HepG2 (cell line): ENCODE data around the gene EPHA6. TPM values are rescaled to one million over a fixed set of nuclear protein-coding genes. Genes with fewer than 3 reads are reported as not detected.

Experiments used
- ATAC-seq: fragments of 200-7000 bp; cut with Tn5 transposase; 3 replicates; pipeline ENCODE4 v1.9.1; 2020; ENCODE audit warnings: mild to moderate bottlenecking, moderate library complexity
- BruUV-seq: library from RNA; stranded (reverse); fragments of 400-500 nt; replicated peaks from 2 replicates; lab custom pipeline; 2021; lab: Mats Ljungman, UMichigan
- CTCF ChIA-PET: fragments of 300-600 bp; formaldehyde crosslinking; extraction: SDS; loops from one replicate; lab custom pipeline; 2021; ENCODE audit warnings: low total read pairs, inconsistent platforms, low intra/inter-chr PET ratio; lab: Yijun Ruan, JAX
- POLR2A ChIA-PET: fragments of 350-600 bp; sonication (Branson Sonifier 250); formaldehyde crosslinking; loops from one replicate; lab custom pipeline; 2020; ENCODE audit warnings: antibody characterized with exemption, inconsistent platforms; lab: Yijun Ruan, JAX
- DNase-seq: peaks from one replicate; pipeline ENCODE4 v3.0.0-alpha.2; 2015; ENCODE audit warnings: low spot score
- FAIRE-seq: peaks from 3 replicates; lab custom pipeline; 2011; peaks lifted over from hg19 to GRCh38; lab: Jason Lieb, UNC
- H2AFZ ChIP-seq: one replicate; pipeline ENCODE4 v1.6.1; 2011; ENCODE audit warnings: low read length, inconsistent platforms
- H3K27ac ChIP-seq: fragments of 300-600 bp; 3 replicates; pipeline ENCODE4 v1.8.0; 2011; ENCODE audit warnings: mixed run types, mild to moderate bottlenecking, mixed read lengths, low read length, inconsistent platforms; ENCODE audit not compliant: insufficient read depth; ENCODE audit errors: extremely low read length
- H3K27me3 ChIP-seq, 2 experiments: fragments of 200-600 bp in 1 of 2; 2 replicates in 1 of 2; 3 replicates in 1 of 2; pipeline versions ENCODE4 v1.6.0 to v1.8.0; 2011; ENCODE audit warnings: low read length in 2 of 2, mild to moderate bottlenecking in 2 of 2, moderate library complexity in 2 of 2, inconsistent platforms in 1 of 2; ENCODE audit not compliant: insufficient read depth in 2 of 2, control insufficient read depth in 1 of 2
- H3K36me3 ChIP-seq, 2 experiments: fragments of 200-600 bp in 1 of 2; replicated peaks in 1 of 2; 2 replicates in 1 of 2; 3 replicates in 1 of 2; pipeline versions ENCODE4 v1.5.1 to v1.8.0; 2011; ENCODE audit warnings: low read length in 2 of 2, inconsistent platforms in 1 of 2; ENCODE audit not compliant: insufficient read depth in 2 of 2, control insufficient read depth in 1 of 2
- H3K4me1 ChIP-seq: 2 replicates; pipeline ENCODE4 v1.5.1; 2012; ENCODE audit warnings: low read length, inconsistent platforms; ENCODE audit not compliant: insufficient read depth
- H3K4me2 ChIP-seq: 2 replicates; pipeline ENCODE4 v1.6.0; 2011; ENCODE audit warnings: low read depth, low read length, inconsistent platforms
- H3K4me3 ChIP-seq, 3 experiments: fragments of 200-600 bp in 1 of 3; sonication (generic), shearing (Covaris generic) in 1 of 3; replicated peaks in 1 of 3; 2 replicates each; pipeline ENCODE4 v1.5.1; 2011 to 2016; ENCODE audit warnings: low read length in 3 of 3, inconsistent platforms in 2 of 3, low read depth in 2 of 3, mild to moderate bottlenecking in 2 of 3, control low read depth in 1 of 3, mixed read lengths in 1 of 3; ENCODE audit not compliant: insufficient read depth in 1 of 3
- H3K79me2 ChIP-seq: one replicate; pipeline ENCODE4 v1.6.1; 2011; ENCODE audit warnings: low read length, inconsistent platforms; ENCODE audit not compliant: insufficient read depth
- H3K9ac ChIP-seq: 2 replicates; pipeline ENCODE4 v1.6.0; 2011; ENCODE audit warnings: mild to moderate bottlenecking, low read depth, low read length, inconsistent platforms; ENCODE audit not compliant: insufficient read depth
- H3K9me3 ChIP-seq: 2 replicates; pipeline ENCODE4 v1.5.1; 2012; ENCODE audit warnings: mild to moderate bottlenecking, low read length
- H4K20me1 ChIP-seq: 2 replicates; pipeline ENCODE4 v1.6.0; 2011; ENCODE audit warnings: inconsistent platforms, mild to moderate bottlenecking, low read length, moderate library complexity; ENCODE audit not compliant: insufficient read depth
- ARNTL ChIP-seq: sonication (generic); formaldehyde crosslinking; IDR thresholded peaks from 2 replicates; pipeline ENCODE4 v1.4.0; 2020; ENCODE audit warnings: mild to moderate bottlenecking, missing genetic modification reagents
- CBFB ChIP-seq: sonication (generic); formaldehyde crosslinking; IDR thresholded peaks from 2 replicates; pipeline ENCODE4 v1.4.0; 2020; ENCODE audit warnings: missing genetic modification reagents
- CENPT ChIP-seq: sonication (generic); formaldehyde crosslinking; IDR thresholded peaks from 2 replicates; pipeline ENCODE4 v1.8.0; 2022; ENCODE audit warnings: low read depth, mild to moderate bottlenecking, moderate library complexity, missing genetic modification reagents
- JUN ChIP-seq: sonication (generic); formaldehyde crosslinking; IDR thresholded peaks from 2 replicates; pipeline ENCODE4 v1.4.0; 2020; ENCODE audit warnings: mild to moderate bottlenecking, missing genetic modification reagents
- PAX8 ChIP-seq: sonication (generic); formaldehyde crosslinking; IDR thresholded peaks from 2 replicates; pipeline ENCODE4 v1.8.0; 2022; ENCODE audit warnings: mild to moderate bottlenecking, missing genetic modification reagents, borderline replicate concordance
- RBAK ChIP-seq: sonication (generic); formaldehyde crosslinking; IDR thresholded peaks from 2 replicates; pipeline ENCODE4 v1.5.1; 2020; ENCODE audit warnings: mild to moderate bottlenecking, missing genetic modification reagents
- RFX3 ChIP-seq: IDR thresholded peaks from 2 replicates; pipeline ENCODE4 v1.6.1; 2016; ENCODE audit warnings: missing biosample characterization, missing genetic modification reagents
- RFX5 ChIP-seq: IDR thresholded peaks from 2 replicates; pipeline ENCODE4 v1.6.1; 2011; ENCODE audit warnings: low read depth, low read length, improper control_type of control experiment
- TEAD3 ChIP-seq: optimal IDR thresholded peaks from 2 replicates; pipeline ENCODE3; 2016; ENCODE audit warnings: borderline replicate concordance
- THAP7 ChIP-seq: sonication (generic); formaldehyde crosslinking; IDR thresholded peaks from 2 replicates; pipeline ENCODE4 v1.8.1; 2023; ENCODE audit warnings: mild to moderate bottlenecking, missing genetic modification reagents
- UBTF ChIP-seq: sonication (generic); formaldehyde crosslinking; IDR thresholded peaks from 2 replicates; pipeline ENCODE4 v1.4.0; 2020; ENCODE audit warnings: mild to moderate bottlenecking, missing genetic modification reagents
- ZBTB42 ChIP-seq: sonication (generic); formaldehyde crosslinking; IDR thresholded peaks from 2 replicates; pipeline ENCODE4 v1.5.0; 2020; ENCODE audit warnings: mild to moderate bottlenecking, missing genetic modification reagents
- ZNF430 ChIP-seq: sonication (generic); formaldehyde crosslinking; IDR thresholded peaks from 2 replicates; pipeline ENCODE4 v1.9.0; 2021; ENCODE audit warnings: mild to moderate bottlenecking, missing genetic modification reagents
- ZNF460 ChIP-seq: sonication (generic); formaldehyde crosslinking; IDR thresholded peaks from 2 replicates; pipeline ENCODE4 v1.5.1; 2020; ENCODE audit warnings: missing genetic modification reagents, mild to moderate bottlenecking, borderline replicate concordance
- ZNF501 ChIP-seq: sonication (generic); formaldehyde crosslinking; IDR thresholded peaks from 2 replicates; pipeline ENCODE4 v1.5.1; 2020; ENCODE audit warnings: mild to moderate bottlenecking, moderate library complexity, missing genetic modification reagents
- ZNF552 ChIP-seq: sonication (generic); formaldehyde crosslinking; IDR thresholded peaks from 2 replicates; pipeline ENCODE4 v1.9.0; 2022; ENCODE audit warnings: missing genetic modification reagents, mild to moderate bottlenecking, borderline replicate concordance
- ZNF589 ChIP-seq: sonication (generic); formaldehyde crosslinking; conservative IDR thresholded peaks from 2 replicates; pipeline ENCODE4 v1.8.0; 2022; ENCODE audit warnings: mild to moderate bottlenecking, moderate library complexity, missing genetic modification reagents
- ZNF691 ChIP-seq: sonication (generic); formaldehyde crosslinking; IDR thresholded peaks from 2 replicates; pipeline ENCODE4 v1.4.0; 2020; ENCODE audit warnings: missing genetic modification reagents, low read depth, mild to moderate bottlenecking, borderline replicate concordance
- ZNF776 ChIP-seq: sonication (generic); formaldehyde crosslinking; IDR thresholded peaks from 2 replicates; pipeline ENCODE4 v1.4.0; 2020; ENCODE audit warnings: mild to moderate bottlenecking, missing genetic modification reagents
- ZSCAN30 ChIP-seq: sonication (generic); formaldehyde crosslinking; IDR thresholded peaks from 2 replicates; pipeline ENCODE4 v1.5.0; 2020; ENCODE audit warnings: mild to moderate bottlenecking, missing genetic modification reagents
- in situ Hi-C: cut with HindIII; loops from 2 replicates; pipeline ENCODE4 v1.10.0; 2017; ENCODE audit warnings: low pct_unique_long_range_greater_than_20kb; ENCODE audit not compliant: extremely low pct_ligation_motif_present
- intact Hi-C: fragments of 100-400 bp; cut with micrococcal nuclease; formaldehyde crosslinking; loops from one replicate; pipeline ENCODE4 v1.10.0; 2022; ENCODE audit not compliant: unreplicated experiment
- polyA plus RNA-seq, 8 experiments: library from polyadenylated mRNA; depleted of rRNA in 3 of 8; stranded (reverse) in 7 of 8; unstranded in 1 of 8; fragments of >200 nt; fragmentation: Illumina TruSeq in 4 of 8; extraction: Trizol in 4 of 8; gene quantifications; 2 replicates each; pipeline versions ENCODE4 v1.2.1 to v1.2.3, GENCODE V29; 2011 to 2016; ENCODE audit warnings: low read depth in 4 of 8, missing spikeins in 1 of 8, mixed read lengths in 1 of 8; ENCODE audit not compliant: insufficient read depth in 1 of 8
- total RNA-seq, 5 experiments: library from RNA; depleted of rRNA; stranded (reverse); fragments of >200 nt; fragmentation: Illumina TruSeq; extraction: Trizol; gene quantifications; 2 replicates each; pipeline ENCODE4 v1.2.3, GENCODE V29; 2016; ENCODE audit warnings: low read depth in 1 of 5
- TF ChIP-seq, protein P1 (sequence below): sonication (generic); formaldehyde crosslinking; IDR thresholded peaks from 2 replicates; pipeline ENCODE4 v1.5.0; 2020; ENCODE audit warnings: mild to moderate bottlenecking, missing genetic modification reagents, moderate library complexity

The EPHA6 gene
- total and polyA plus RNA-seq, 2 of the 13 experiments (the other 11 are each of a cell fraction or from before 2014, with no cell fraction given): not detected

DNA sequence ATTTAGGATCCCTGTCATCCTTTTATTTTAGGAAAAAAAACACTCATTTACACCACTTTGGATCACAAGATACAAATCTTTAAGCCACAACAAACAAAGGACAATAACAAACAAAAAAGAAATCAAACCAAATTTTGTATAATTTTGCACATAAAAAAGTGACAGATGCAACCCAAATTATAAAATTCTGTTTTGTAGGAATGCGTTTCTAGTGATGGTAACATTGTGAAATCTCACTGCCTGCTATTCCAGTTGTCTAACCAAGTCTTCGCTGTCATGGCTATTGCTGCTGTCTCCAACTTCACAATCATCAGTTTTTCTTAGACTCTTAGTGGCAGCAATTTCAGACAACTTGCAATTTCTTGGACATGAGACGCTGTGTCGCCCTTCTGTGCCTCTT, 891.8 kb downstream of the EPHA6 start (continued):
- TF ChIP-seq, protein P1, sequence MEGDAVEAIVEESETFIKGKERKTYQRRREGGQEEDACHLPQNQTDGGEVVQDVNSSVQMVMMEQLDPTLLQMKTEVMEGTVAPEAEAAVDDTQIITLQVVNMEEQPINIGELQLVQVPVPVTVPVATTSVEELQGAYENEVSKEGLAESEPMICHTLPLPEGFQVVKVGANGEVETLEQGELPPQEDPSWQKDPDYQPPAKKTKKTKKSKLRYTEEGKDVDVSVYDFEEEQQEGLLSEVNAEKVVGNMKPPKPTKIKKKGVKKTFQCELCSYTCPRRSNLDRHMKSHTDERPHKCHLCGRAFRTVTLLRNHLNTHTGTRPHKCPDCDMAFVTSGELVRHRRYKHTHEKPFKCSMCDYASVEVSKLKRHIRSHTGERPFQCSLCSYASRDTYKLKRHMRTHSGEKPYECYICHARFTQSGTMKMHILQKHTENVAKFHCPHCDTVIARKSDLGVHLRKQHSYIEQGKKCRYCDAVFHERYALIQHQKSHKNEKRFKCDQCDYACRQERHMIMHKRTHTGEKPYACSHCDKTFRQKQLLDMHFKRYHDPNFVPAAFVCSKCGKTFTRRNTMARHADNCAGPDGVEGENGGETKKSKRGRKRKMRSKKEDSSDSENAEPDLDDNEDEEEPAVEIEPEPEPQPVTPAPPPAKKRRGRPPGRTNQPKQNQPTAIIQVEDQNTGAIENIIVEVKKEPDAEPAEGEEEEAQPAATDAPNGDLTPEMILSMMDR (CRISPR knock-in tag): no peak
- TF ChIP-seq ZNF776: no peak
- TF ChIP-seq ARNTL (CRISPR knock-in tag): no peak
- TF ChIP-seq THAP7 (CRISPR knock-in tag): no peak
- TF ChIP-seq CBFB (CRISPR knock-in tag): no peak
- TF ChIP-seq, all 625 proteins: peak for 0

- Histone ChIP-seq H3K9me3 (no peaks in the 10 kb centered on the region), H3K4me2 (no peak overlapping the region), H3K4me1 (no peaks in the 10 kb centered on the region), H4K20me1 (no peaks in the 10 kb centered on the region), H3K27ac (no peak overlapping the region), H3K36me3 (no peaks in the 10 kb centered on the region), H3K79me2 (no peaks in the 10 kb centered on the region), H2AFZ (no peak overlapping the region), H3K9ac (no peak overlapping the region), H3K27me3 (no peaks in the 10 kb centered on the region), H3K4me3 (no peak overlapping the region)
- intact Hi-C loops (no loop called here), in situ Hi-C loops (no loop called here)
- ATAC-seq (no peak), DNase-seq (no peak), FAIRE-seq (no peak)
- ChIA-PET CTCF (no interaction called here), POLR2A (no interaction called here)
- BruUV-seq: no TSS peak
- TF ChIP-seq RFX3 (no peak), RFX5 (no peak), ZBTB42 (CRISPR knock-in tag) (no peak), ZNF460 (CRISPR knock-in tag) (no peak), PAX8 (CRISPR knock-in tag) (no peak), ZNF589 (CRISPR knock-in tag) (no peak), ZNF501 (CRISPR knock-in tag) (no peak), TEAD3 (CRISPR knock-in tag) (no peak), CENPT (CRISPR knock-in tag) (no peak), RBAK (CRISPR knock-in tag) (no peak), ZNF552 (CRISPR knock-in tag) (no peak), JUN (CRISPR knock-in tag) (no peak), ZSCAN30 (no peak), UBTF (CRISPR knock-in tag) (no peak), ZNF691 (CRISPR knock-in tag) (no peak), ZNF430 (CRISPR knock-in tag) (no peak)
These were observed 897.3 kb downstream of the EPHA6 start for GRCh38 chr3:97711654-97712053.
